Sciatic nerve (tissue), 2 donors: Measurements from ENCODE around the gene ZNF512. TPM values are rescaled to one million over a fixed set of nuclear protein-coding genes. Genes with fewer than 3 reads are reported as not detected.

Source experiments
- ATAC-seq: fragments of 200-7000 bp; cut with Tn5 transposase; one replicate; pipeline ENCODE4 v1.9.1; 2020; ENCODE audit warnings: mild to moderate bottlenecking, moderate library complexity
- DNase-seq: peaks from one replicate; pipeline ENCODE4 v3.0.0-alpha.2; 2020; ENCODE audit warnings: low spot score
- intact Hi-C: fragments of 100-400 bp; cut with DNase I; formaldehyde crosslinking; loops from one replicate; pipeline ENCODE4 v1.14.2; 2022
- total RNA-seq: library from RNA; stranded (reverse); fragmentation: NEBNext Ultra II Directional; extraction: Animal tissue kit (Norgen Biotek cat#: 25700); gene quantifications from one replicate; pipeline ENCODE4 v1.2.1, GENCODE V29; 2021
- donor health status: DM: no; HTN: no; CAD: no.
- donor health status: DM: no; HTN: no; CAD: no.

Gene ZNF512
- total RNA-seq, 1 donor from 2014 or later = 46.1 TPM

- intact Hi-C loops = no loop called here
- DNase-seq (peak; percentile 80), ATAC-seq (peak; percentile 94)
These were observed 80.7 kb downstream of the ZNF512 start, which contains the start of the genes SLC4A1AP and SUPT7L for GRCh38 chr2:27663285-27664153. Gene SLC4A1AP, plus strand, starts transcription at chr2:27663889. Its CDS starts 26 bp downstream, at chr2:27663915. Gene SUPT7L, minus strand, starts transcription at chr2:27663614. Its CDS starts 1,422 bp downstream, at chr2:27662192.

DNA sequence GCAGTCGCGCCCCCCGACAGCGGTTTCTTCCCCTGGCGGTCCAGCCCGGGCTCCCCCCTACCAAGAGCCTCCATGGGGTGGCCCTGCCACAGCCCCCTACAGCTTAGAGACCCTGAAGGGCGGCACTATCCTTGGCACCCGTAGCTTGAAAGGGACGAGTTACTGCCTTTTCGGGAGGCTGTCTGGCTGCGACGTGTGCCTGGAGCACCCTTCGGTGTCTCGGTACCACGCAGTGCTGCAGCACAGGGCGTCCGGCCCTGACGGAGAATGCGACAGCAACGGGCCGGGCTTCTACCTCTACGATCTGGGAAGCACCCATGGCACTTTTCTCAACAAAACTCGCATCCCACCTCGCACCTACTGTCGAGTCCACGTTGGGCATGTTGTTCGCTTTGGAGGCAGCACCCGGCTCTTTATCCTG lies 81.3 kb downstream of the ZNF512 start:
- no peak for DNase-seq
- ATAC-seq = peak; percentile 5
- intact Hi-C loops = no loop called here

GRCh38 chr2:27664622-27665363 lies 82.0 kb downstream of the ZNF512 start:
- intact Hi-C loops = no loop called here
- DNase-seq = no peak
- ATAC-seq = no peak

- ATAC-seq (no peak), DNase-seq (no peak)
- intact Hi-C loops = no loop called here
These were observed 84.6 kb downstream of the ZNF512 start for GRCh38 chr2:27667446-27667845.

GRCh38 chr2:27671235-27671634 lies 88.4 kb downstream of the ZNF512 start:
- intact Hi-C loops = no loop called here
- no peak for DNase-seq
- ATAC-seq = no peak

Other genes with a start within 250 kb of the ZNF512 start
- 57.1 TPM for gene GTF3C2, start 226.3 kb upstream of the ZNF512 start, total RNA-seq
- gene EIF2B4, start 212.7 kb upstream of the ZNF512 start, total RNA-seq = 39.1 TPM
- 79.1 TPM for gene SNX17, start 212.4 kb upstream of the ZNF512 start, total RNA-seq
- gene ZNF513, start 202.3 kb upstream of the ZNF512 start, total RNA-seq = 17.0 TPM
- 37.8 TPM for gene PPM1G, start 173.5 kb upstream of the ZNF512 start, total RNA-seq
- 77.6 TPM for gene NRBP1, start 154.4 kb upstream of the ZNF512 start, total RNA-seq
- gene KRTCAP3, start 140.7 kb upstream of the ZNF512 start, total RNA-seq = 2.6 TPM
- 48.5 TPM for gene IFT172, start 93.3 kb upstream of the ZNF512 start, total RNA-seq
- 6.3 TPM for gene FNDC4, start 87.8 kb upstream of the ZNF512 start, total RNA-seq
- gene GCKR, start 86.2 kb upstream of the ZNF512 start, total RNA-seq = 0.71 TPM
- 7.6 TPM for gene CCDC121, start 46.0 kb downstream of the ZNF512 start, total RNA-seq
- gene GPN1, start 46.0 kb downstream of the ZNF512 start, total RNA-seq = 17.9 TPM
- gene SUPT7L, start 80.6 kb downstream of the ZNF512 start, total RNA-seq = 30.8 TPM
- gene SLC4A1AP, start 80.8 kb downstream of the ZNF512 start, total RNA-seq = 20.7 TPM
- 70.5 TPM for gene MRPL33, start 188.7 kb downstream of the ZNF512 start, total RNA-seq